A549 treated with AZD9567 at 1 μM for 4 hours (cell line): ENCODE data around the gene DZIP1L. TPM values are rescaled to one million over a fixed set of nuclear protein-coding genes. Genes with fewer than 3 reads are reported as not detected.

ENCODE experiments used
- total RNA-seq: library from RNA; stranded (reverse); fragments of 200-300 nt; extraction: Qiagen RNA extraction; gene quantifications from 5 replicates; pipeline ENCODE4 v1.2.3, GENCODE V29; 2022; ENCODE audit not compliant: insufficient read depth

The DZIP1L gene, protein sequence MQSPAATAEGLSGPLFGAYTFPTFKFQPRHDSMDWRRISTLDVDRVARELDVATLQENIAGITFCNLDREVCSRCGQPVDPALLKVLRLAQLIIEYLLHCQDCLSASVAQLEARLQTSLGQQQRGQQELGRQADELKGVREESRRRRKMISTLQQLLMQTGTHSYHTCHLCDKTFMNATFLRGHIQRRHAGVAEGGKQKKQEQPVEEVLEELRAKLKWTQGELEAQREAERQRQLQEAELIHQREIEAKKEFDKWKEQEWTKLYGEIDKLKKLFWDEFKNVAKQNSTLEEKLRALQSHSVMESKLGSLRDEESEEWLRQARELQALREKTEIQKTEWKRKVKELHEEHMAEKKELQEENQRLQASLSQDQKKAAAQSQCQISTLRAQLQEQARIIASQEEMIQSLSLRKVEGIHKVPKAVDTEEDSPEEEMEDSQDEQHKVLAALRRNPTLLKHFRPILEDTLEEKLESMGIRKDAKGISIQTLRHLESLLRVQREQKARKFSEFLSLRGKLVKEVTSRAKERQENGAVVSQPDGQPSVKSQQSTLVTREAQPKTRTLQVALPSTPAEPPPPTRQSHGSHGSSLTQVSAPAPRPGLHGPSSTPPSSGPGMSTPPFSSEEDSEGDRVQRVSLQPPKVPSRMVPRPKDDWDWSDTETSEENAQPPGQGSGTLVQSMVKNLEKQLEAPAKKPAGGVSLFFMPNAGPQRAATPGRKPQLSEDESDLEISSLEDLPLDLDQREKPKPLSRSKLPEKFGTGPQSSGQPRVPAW
- total RNA-seq, result 6.7 to 8.2 TPM (median 7.8 TPM) in 5 replicates

DNA sequence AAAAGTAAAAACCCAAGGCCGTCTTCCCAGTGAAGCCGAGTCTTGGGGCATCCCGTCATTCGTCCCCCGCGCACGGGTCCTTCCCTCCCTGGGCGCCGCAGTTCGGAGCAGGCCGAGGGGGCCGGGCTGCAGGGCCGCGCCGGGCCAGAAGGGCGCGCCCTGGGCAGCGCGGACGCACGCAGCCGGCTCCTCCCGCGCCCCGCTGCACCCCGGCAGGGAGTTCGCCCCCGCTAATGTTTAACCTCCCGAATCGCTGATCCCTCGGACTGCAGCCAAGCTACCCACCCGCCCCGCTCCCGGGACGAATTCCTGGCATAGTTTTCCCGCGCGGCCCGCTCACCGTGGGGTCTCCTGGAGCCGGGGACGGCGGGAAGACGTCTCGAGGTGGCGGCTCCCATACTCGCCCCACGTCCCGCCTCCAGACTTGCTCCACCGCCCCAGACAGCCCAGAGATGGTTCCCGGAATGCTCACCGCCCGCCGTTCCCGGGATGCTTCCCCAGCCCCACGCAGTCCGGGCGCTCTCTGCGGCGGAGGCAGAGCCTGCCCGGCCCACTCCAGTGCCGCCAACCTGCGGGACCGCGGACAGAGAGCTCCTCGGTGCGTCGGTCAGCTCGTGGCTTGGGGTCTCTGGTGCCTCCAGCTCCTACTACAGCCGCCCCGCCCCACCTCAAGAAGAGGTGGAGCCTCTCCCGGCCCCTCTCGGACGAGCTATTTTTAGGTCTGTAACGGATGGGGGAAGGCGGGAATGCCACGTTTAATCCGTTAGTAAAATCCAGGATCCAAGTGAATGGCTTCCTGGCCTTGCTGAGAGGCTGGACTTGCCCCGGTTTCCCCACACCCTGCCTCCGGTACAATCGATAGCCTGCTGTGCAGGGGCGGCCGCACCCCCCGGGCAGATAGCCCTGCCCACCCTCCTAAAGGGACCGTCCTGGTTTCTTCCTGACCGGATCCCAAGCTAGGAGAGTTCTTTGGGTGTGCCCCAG, at the start of gene DZIP1L:
TSS of gene DZIP1L (minus strand) at position 621 of the 984 bp plus-strand sequence. CDS start 11,637 bp downstream, outside the sequence.

DNA sequence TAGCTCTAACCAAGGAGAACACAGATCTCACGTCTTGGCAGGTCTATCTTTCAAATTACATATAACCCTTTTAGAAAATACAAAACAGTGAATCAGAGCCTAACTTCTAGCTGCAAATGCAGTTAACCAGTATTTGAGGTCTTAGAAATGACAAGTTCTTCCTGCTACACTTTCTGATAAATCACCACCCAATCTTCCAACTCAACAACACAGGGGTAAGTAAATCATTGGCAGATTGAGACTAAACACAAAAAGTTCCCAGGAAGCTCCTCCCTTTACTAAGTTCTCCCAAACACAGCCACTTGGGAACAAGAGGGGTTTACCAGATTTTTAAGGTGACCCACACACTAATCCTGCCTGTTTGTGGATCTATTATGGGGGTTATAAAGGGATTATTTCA, 16.8 kb upstream of the DZIP1L start, which contains the start of gene A4GNT:
TSS of gene A4GNT (minus strand) at position 152 of the 400 bp plus-strand sequence. CDS start 1,134 bp downstream, outside the sequence.

Other genes starting within 250 kb of the DZIP1L start
- not detected in 5 replicates for gene CLDN18, start 105.4 kb downstream of the DZIP1L start, total RNA-seq
- not detected in 5 replicates for gene A4GNT, start 16.8 kb upstream of the DZIP1L start, total RNA-seq
- gene DBR1, start 59.3 kb upstream of the DZIP1L start, total RNA-seq, result 12.5 to 16.9 TPM (median 13.1 TPM) in 5 replicates
- 29.2 to 56.5 TPM (median 34.3 TPM) in 5 replicates for gene ARMC8, start 71.7 kb upstream of the DZIP1L start, total RNA-seq
- gene NME9, start 214.2 kb upstream of the DZIP1L start, total RNA-seq, result not detected in 5 replicates
- gene MRAS, start 233.0 kb upstream of the DZIP1L start, total RNA-seq, result 8.0 to 10.2 TPM (median 9.6 TPM) in 5 replicates